ENCODE results near the gene FBXL15.

GRCh38 chr10:102438374-102438773, 17.7 kb downstream of the FBXL15 start:
- no peak for TF ChIP-seq CTCF (conservative IDR thresholded peaks at IDR 0.05 in 1 of 2, IDR thresholded peaks at IDR 0.05 in 1 of 2; ENCODE audit: low read depth in 1 of 2, low read length in 2 of 2)
- TF ChIP-seq EZH2 (IDR thresholded peaks at IDR 0.05; ENCODE audit: low read length, missing control alignments) = no peak
